Measurements from ENCODE around the gene DUSP1. TPM values are rescaled to one million over a fixed set of nuclear protein-coding genes. Genes with fewer than 3 reads are reported as not detected.

Gene DUSP1
- total RNA-seq, 2 experiments from 2014 or later, result 5.3 to 7.0 TPM

- Histone ChIP-seq H3K4me3 (ENCODE audit: low read depth, low read length, poor library complexity, severe bottlenecking) (no peak overlapping the region), H4K20me1 (ENCODE audit: insufficient read depth, low read length) (no peaks in the 10 kb centered on the region), H2AFZ (ENCODE audit: low read length) (no peak overlapping the region), H3K9me2 (ENCODE audit: insufficient read depth, low read length) (no peaks in the 10 kb centered on the region), H3K9me3 (ENCODE audit: low read length) (no peaks in the 10 kb centered on the region), H3K4me2 (ENCODE audit: low read length) (no peak overlapping the region), H3K4me1 (ENCODE audit: insufficient read depth, low read length, poor library complexity, severe bottlenecking) (no peaks in the 10 kb centered on the region), H3K79me2 (ENCODE audit: insufficient read depth, low read depth, low read length) (no peaks in the 10 kb centered on the region), H3K27ac (ENCODE audit: low read depth, low read length, poor library complexity, severe bottlenecking) (no peak overlapping the region), H3K36me3 (ENCODE audit: insufficient read depth, low read length) (no peaks in the 10 kb centered on the region)
- no peak for DNase-seq (ENCODE audit: low spot score)
- intact Hi-C loops (cut with micrococcal nuclease; ENCODE audit: unreplicated experiment), result no loop called here
- no peak for TF ChIP-seq CTCF (conservative IDR thresholded peaks at IDR 0.05; ENCODE audit: low read length)
- TF ChIP-seq EZH2phosphoT487 (IDR thresholded peaks at IDR 0.05; ENCODE audit: borderline replicate concordance, low read depth, low read length), result no peak
- ChIA-PET POLR2A (interaction anchor here (0.6 kb wide), 1 partner anchor 46 kb away, joined by 4 read pairs; no protein-coding TSS in a partner anchor), CTCF (ENCODE audit: unreplicated experiment) (interaction anchor here (0.9 kb wide), 1 partner anchor 9 kb away, joined by 5 read pairs; no protein-coding TSS in a partner anchor)
- no TSS peak for BruUV-seq (replicated peaks)
These were observed 37.6 kb downstream of the DUSP1 start for GRCh38 chr5:172733131-172733973.

GRCh38 chr5:172732201-172732865 is 38.7 kb downstream of the DUSP1 start:
- Histone ChIP-seq H3K79me2 (ENCODE audit: insufficient read depth, low read depth, low read length) (no peaks in the 10 kb centered on the region), H2AFZ (ENCODE audit: low read length) (no peak overlapping the region), H3K4me1 (ENCODE audit: insufficient read depth, low read length, poor library complexity, severe bottlenecking) (no peaks in the 10 kb centered on the region), H3K36me3 (ENCODE audit: insufficient read depth, low read length) (no peaks in the 10 kb centered on the region), H3K4me3 (ENCODE audit: low read depth, low read length, poor library complexity, severe bottlenecking) (no peak overlapping the region), H3K9me3 (ENCODE audit: low read length) (no peaks in the 10 kb centered on the region), H3K27ac (ENCODE audit: low read depth, low read length, poor library complexity, severe bottlenecking) (no peak overlapping the region), H4K20me1 (ENCODE audit: insufficient read depth, low read length) (no peaks in the 10 kb centered on the region), H3K9me2 (ENCODE audit: insufficient read depth, low read length) (no peaks in the 10 kb centered on the region), H3K4me2 (ENCODE audit: low read length) (no peak overlapping the region)
- TF ChIP-seq EZH2phosphoT487 (IDR thresholded peaks at IDR 0.05; ENCODE audit: borderline replicate concordance, low read depth, low read length), result no peak
- TF ChIP-seq CTCF (conservative IDR thresholded peaks at IDR 0.05; ENCODE audit: low read length), result no peak
- BruUV-seq (replicated peaks), result no TSS peak
- ChIA-PET POLR2A (no interaction called here), CTCF (ENCODE audit: unreplicated experiment) (no interaction called here)
- intact Hi-C loops (cut with micrococcal nuclease; ENCODE audit: unreplicated experiment), result no loop called here
- DNase-seq (ENCODE audit: low spot score), result no peak

- Histone ChIP-seq H3K36me3 (ENCODE audit: insufficient read depth, low read length) (no peaks in the 10 kb centered on the region), H3K9me2 (ENCODE audit: insufficient read depth, low read length) (no peaks in the 10 kb centered on the region), H3K4me3 (ENCODE audit: low read depth, low read length, poor library complexity, severe bottlenecking) (no peak overlapping the region), H3K27ac (ENCODE audit: low read depth, low read length, poor library complexity, severe bottlenecking) (no peak overlapping the region), H3K4me1 (ENCODE audit: insufficient read depth, low read length, poor library complexity, severe bottlenecking) (no peaks in the 10 kb centered on the region), H4K20me1 (ENCODE audit: insufficient read depth, low read length) (no peaks in the 10 kb centered on the region), H3K9me3 (ENCODE audit: low read length) (no peaks in the 10 kb centered on the region), H3K79me2 (ENCODE audit: insufficient read depth, low read depth, low read length) (no peaks in the 10 kb centered on the region), H2AFZ (ENCODE audit: low read length) (no peak overlapping the region), H3K4me2 (ENCODE audit: low read length) (no peak overlapping the region)
- intact Hi-C loops (cut with micrococcal nuclease; ENCODE audit: unreplicated experiment), result no loop called here
- DNase-seq (ENCODE audit: low spot score), result no peak
- TF ChIP-seq CTCF (conservative IDR thresholded peaks at IDR 0.05; ENCODE audit: low read length), result no peak
- no peak for TF ChIP-seq EZH2phosphoT487 (IDR thresholded peaks at IDR 0.05; ENCODE audit: borderline replicate concordance, low read depth, low read length)
- POLR2A ChIA-PET, result no interaction called here
- BruUV-seq (replicated peaks), result no TSS peak
- CTCF ChIA-PET (ENCODE audit: unreplicated experiment), result no interaction called here
These were observed 39.3 kb downstream of the DUSP1 start for GRCh38 chr5:172731680-172732074.
